HepG2 (cell line): ENCODE measurements around the gene EIF3B.

ENCODE experiments used
- ZNF629 ChIP-seq: sonication (generic); formaldehyde crosslinking; conservative IDR thresholded peaks from 2 replicates; pipeline ENCODE4 v1.5.0; 2020; ENCODE audit warnings: missing genetic modification reagents
- TF ChIP-seq, protein P1 (sequence below): sonication (generic); formaldehyde crosslinking; IDR thresholded peaks from 2 replicates; pipeline ENCODE4 v1.5.0; 2020; ENCODE audit warnings: mild to moderate bottlenecking, missing genetic modification reagents, moderate library complexity

DNA sequence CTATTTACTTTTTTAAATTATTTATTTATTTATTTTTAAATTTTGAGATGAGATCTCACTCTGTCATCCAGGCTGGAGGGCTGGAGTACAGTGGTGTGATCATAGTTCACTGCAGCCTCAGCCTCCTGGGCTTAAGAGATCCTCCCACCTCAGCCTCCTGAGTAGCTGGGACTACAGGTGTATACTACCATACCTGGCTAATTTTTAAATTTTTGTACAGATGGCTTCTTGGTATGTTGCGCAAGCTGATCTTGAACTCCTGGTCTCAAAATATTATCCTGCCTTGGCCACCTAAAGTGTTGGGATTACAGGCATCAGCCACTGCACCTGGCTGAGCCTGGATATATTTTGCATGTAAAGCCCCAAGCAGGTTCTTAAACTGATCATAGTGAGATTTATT is 56.4 kb downstream of the EIF3B start:
- TF ChIP-seq ZNF629 = no peak
- TF ChIP-seq, protein P1, sequence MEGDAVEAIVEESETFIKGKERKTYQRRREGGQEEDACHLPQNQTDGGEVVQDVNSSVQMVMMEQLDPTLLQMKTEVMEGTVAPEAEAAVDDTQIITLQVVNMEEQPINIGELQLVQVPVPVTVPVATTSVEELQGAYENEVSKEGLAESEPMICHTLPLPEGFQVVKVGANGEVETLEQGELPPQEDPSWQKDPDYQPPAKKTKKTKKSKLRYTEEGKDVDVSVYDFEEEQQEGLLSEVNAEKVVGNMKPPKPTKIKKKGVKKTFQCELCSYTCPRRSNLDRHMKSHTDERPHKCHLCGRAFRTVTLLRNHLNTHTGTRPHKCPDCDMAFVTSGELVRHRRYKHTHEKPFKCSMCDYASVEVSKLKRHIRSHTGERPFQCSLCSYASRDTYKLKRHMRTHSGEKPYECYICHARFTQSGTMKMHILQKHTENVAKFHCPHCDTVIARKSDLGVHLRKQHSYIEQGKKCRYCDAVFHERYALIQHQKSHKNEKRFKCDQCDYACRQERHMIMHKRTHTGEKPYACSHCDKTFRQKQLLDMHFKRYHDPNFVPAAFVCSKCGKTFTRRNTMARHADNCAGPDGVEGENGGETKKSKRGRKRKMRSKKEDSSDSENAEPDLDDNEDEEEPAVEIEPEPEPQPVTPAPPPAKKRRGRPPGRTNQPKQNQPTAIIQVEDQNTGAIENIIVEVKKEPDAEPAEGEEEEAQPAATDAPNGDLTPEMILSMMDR (CRISPR knock-in tag) = no peak
